GM21737 (cell line): Measurements from ENCODE around the gene SELENOO.

Experiments
- ATAC-seq: cut with Tn5 transposase; IDR thresholded peaks from one replicate; pipeline ENCODE4 v1.9.1; 2021; ENCODE audit warnings: mild to moderate bottlenecking, moderate library complexity; ENCODE audit not compliant: unreplicated experiment

The SELENOO gene

DNA sequence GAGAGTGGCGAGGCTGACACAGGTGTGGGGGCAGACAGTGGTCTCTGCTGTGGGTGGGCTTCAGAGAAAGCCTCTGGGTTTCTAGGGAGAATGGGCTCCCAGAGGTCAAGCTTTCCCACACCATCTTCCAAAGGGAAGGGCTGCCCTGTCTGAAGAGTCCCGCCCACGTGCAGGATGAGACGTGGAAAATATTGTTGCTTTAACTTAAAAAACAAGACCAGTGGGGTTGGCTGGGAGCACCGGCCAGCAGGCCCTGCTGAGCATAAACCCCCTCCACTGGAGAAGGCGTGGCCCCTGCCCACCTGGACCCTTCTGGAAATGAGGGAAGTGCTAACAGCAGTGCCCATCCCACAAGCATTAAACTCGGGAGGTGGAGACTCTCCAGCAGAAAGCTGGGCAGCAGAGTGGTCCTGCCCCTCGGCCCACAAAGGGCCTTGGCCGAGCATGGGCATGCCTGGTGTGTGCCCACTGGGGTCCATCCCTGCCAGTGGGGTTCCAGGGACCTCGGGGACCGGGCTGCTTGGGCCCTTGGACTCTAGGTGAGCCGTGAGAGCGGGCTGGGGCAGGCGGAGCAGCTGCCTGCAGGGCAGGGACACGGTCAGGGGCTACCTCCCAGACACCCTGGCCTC is 15.4 kb downstream of the SELENOO start:
- no peak for ATAC-seq

DNA sequence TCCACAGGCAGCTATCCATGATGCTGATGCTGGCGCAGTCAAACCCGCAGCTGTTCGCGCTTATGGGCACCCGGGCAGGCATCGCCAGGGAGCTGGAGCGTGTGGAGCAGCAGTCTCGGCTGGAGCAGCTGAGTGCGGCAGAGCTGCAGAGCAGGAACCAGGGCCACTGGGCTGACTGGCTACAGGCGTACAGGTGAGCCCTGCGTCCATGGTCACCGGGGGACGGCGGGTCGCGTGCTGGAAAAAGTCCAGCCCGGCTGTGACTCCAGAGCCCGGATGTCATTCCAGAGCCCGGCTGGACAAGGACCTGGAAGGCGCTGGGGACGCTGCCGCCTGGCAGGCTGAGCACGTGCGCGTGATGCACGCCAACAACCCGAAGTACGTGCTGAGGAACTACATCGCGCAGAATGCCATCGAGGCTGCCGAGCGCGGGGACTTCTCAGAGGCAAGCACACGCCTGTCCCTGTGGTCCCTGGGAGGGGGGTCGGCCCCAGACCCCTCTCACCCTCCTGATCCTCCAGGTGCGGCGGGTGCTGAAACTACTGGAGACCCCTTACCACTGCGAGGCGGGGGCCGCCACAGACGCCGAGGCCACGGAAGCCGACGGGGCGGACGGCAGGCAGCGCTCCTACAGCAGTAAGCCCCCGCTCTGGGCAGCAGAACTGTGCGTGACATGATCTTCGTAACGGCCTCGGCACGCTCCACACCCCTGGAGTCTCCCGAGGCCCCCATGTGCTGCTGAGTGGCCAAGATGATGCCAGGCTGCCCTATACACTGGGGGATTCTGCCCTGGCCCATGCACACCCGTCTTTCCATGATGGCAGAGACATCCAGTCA is 16.1 kb downstream of the SELENOO start:
- no peak for ATAC-seq

DNA sequence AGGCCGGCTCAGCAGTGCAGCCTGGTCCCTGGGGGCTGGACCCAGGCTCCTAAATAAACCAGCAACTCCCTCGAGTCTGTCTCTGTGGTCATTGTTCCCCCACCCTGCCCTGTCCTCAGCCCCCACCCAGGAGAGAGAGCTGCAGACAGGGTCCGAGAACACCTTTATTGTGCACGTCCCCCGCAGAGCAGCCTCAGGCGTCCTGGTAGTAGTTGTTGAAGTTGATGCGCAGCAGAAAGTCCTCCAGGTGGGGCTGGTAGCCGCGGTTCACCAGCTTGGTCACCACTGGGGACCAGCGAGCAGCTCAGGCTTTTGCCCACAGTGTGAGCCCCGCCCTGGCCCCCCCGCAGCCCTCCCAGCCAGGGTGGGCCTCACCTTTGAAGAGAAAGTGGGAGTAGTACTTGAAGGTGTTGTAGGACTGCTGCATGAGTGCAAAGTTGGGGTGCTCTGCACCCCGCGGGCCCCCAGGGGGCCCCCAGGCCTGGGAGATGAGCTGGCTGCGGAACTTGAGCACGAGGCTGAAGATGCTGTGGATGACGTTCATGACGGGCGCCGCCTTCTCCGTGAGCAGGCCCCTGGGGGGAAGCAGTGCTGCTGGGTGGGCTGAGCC is 16.8 kb downstream of the SELENOO start:
- ATAC-seq: no peak

DNA sequence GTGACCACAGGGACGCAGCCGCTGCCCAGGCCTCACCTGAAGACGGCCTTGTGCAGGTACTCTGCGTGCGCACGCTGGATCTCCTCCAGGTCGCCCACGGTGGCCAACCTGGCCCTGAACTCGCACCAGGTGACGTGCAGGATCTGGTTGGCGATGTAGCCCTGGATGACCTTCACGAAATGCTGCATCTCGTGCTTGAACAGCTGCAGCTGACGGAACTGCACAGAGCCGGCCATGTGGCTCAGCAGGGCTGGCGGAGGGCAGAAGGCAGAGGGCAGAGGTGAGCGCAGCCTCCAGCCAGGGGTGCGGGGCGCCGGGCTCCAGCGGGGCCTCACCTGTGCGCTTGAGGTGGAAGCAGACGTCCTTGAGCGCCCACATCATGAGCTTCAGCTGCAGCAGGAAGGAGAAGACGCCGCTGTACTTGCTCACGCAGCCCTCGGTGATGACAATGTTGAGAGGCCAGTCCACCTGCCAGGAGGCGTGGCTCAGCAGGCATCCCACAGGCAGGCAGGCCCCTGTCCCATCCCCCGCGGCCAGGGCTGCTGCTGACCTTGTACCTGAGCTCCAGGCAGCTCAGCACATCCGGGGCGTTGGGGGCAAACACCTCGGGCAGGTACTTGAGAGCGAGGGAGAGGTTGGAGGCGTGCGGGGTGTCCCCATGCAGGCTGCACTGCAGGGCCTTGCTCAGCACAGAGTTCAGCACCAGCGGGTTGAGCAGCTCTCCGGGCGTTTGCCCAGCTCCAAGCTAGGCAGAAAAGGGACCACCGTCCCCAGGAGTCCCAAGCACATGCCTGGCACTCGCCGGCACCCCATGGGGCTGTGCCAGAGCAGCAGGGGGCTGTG is 17.6 kb downstream of the SELENOO start:
- ATAC-seq: no peak

DNA sequence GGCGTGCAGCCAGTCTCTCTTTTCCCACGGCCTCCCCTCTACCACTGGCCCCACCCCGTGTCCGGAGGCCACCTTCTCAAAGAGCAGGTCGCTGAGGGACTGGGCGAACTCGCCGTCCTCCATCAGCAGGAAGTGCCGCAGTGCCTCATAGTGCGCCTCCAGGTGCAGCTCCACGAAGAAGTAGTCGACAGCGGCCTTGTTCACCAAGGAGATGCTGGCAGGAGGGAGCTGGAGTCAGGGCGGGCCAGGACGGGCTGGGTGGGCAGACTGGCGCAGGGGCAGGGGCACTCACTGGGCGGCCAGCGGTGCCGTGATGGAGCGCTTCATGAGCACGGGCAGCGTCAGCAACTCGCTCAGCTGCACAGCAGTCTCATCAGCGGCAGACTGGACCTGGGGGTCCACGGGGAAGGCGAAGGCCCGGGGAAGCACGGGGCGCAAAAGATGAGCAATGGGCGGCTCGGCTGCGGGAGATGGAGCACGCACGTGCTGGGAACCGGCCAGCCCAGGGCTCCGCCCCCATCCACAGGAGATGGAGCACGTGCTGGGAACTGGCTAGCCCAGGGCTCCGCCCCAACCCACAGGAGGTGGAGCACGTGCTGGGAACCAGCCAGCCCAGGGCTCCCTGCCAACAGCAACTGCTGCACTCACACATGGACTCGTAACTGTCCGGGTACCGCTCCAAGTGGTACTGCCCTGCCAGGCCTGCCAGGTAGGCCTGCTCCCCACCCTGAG is 18.4 kb downstream of the SELENOO start:
- no peak for ATAC-seq

DNA sequence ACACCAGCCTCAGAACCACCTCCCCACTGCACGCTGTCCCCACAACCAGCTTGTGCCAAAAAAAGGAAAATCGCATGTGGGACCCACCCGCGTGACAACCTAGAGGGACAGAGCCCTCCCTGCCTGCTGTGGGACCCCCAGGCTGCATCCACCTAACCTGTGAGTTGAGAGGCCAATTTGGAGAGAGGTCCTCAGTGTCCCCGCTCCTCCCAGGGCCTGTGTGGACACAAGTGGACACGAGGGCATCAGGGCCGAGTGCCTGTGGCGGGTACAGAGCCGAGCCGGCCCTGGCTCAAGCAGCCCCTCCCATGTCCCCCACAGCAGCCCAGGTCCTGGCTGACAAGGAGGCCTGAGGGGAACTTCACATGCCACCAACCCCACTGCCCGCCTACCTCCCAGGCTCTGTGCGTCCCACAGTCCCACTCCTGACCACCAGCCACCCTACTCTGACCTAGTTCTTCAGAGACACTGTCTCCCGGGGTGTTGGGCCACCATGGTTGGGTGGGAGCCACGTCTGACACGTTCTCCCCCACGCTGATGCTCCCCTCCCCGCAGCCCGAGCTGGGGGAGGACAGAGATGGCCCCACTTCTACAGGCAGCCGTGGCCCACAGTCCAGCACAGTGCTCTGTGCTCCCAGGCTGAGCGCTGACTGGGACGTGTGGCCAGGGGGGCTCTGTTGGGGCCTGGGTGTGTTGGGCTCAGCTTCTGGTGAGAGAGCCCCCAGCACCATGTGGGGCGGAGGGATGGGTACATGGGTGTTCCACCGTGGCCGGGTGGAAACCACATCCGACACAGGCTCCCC is 19.2 kb downstream of the SELENOO start:
- no peak for ATAC-seq

DNA sequence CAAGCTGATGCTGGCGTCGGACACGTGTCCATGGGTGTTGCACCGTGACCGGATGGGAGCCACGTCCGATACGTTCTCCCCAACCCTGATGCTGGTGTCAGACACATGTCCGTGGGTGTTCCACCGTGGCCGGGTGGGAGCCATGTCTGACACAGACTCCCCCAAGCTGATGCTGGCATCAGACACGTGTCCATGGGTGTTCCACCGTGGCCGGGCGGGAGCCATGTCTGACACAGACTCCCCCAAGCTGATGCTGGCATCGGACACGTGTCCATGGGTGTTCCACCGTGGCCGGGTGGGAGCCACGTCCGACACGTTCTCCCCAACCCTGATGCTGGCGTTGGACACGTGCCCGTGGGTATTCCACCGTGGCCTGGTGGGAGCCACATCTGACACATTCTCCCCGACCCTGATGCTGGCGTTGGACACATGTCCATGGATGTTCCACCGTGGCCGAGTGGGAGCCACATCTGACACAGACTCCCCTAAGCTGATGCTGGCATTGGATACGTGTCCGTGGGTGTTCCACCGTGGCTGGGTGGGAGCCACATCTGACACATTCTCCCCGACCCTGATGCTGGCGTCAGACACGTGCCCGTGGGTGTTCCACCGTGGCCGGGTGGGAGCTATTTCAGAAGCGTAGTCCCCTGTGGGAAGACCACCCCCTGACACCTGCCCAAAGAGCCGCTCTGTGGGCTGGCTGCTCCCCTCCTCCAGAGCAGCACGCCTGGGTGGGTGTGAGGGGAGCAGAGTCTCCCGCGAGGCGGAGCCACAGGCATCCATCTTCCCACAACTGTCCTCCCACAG is 20.0 kb downstream of the SELENOO start:
- no peak for ATAC-seq

DNA sequence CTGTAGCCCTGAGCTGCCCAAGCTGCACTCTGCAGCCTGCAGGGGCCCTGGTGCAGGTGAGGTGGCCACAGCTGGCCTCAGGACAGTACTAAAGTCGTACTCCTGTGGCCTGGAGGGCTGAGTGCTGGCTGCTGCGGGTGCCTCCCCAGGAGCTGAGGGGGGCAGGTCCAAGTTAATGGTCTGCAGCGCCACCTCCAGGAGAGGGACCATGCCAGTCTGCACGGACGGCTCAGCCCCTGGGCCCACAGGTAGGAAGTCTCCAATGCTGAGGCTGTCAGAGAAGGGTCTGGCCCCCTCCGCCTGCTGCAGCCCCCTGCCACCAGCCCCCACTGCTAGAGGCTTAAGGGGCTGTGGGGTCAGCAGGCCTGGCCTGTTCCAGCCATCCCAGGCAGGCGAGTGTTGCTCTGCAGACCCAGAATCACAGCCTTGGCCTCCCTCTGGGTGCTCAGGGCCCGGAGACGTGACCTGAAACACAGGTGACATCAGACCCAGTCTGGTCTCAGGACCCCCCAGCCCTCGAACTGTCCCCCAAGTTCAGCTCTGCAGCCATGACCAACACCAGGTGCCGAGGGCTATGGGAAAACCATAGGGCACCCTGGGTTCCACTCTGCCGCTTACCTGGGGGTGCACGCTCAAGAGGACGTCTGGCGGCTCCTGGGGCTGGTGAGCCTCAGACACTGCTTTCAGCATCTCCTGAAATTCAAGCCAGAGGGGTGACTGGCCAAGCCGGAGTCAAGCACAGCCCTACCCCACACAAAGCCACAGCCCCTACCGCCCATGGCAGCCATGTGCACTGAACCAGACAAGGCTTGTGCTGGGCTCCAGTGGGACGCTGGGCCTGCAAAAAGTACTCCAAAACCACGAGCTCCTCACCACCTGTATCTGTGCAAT is 20.8 kb downstream of the SELENOO start:
- ATAC-seq: no peak

DNA sequence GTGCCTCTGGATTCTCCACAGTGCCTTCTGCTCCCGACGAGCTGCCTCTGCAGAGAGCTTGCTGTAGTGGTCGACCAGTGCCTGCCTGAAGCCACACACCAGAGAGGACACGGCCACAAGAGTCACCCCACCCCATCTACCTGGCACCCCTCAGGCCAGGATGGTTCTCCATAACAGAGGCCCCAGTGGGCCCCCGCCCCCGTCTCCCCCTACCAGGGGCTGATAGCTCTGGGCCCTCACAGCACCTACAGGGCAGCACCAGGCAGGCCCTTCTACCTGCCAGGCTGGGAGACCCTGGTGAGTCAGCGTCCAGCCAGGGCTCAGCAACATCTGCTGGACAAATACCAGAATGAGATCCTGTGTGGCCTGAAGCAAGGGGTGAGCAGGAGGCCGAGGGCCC is 21.7 kb downstream of the SELENOO start:
- ATAC-seq: no peak

DNA sequence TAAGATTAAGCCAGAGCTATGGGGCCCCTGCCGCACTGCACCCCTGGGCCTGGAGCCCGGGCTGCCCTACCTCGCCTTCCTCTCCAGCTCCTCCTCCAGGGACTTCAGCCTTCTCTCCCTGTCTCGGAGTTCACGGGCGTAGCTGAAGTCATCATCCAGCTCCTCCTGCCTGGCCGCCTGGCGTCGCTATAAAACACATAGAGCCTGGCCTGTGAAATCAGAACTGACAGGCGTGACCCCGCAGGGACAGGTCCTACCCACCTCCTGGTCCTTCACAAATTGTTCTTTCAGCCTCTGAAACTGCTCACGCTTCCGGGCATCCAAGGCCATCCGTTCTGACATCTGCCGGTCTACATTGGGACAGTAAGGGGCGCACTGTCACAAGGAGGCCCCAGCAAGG is 23.3 kb downstream of the SELENOO start:
- ATAC-seq: no peak

DNA sequence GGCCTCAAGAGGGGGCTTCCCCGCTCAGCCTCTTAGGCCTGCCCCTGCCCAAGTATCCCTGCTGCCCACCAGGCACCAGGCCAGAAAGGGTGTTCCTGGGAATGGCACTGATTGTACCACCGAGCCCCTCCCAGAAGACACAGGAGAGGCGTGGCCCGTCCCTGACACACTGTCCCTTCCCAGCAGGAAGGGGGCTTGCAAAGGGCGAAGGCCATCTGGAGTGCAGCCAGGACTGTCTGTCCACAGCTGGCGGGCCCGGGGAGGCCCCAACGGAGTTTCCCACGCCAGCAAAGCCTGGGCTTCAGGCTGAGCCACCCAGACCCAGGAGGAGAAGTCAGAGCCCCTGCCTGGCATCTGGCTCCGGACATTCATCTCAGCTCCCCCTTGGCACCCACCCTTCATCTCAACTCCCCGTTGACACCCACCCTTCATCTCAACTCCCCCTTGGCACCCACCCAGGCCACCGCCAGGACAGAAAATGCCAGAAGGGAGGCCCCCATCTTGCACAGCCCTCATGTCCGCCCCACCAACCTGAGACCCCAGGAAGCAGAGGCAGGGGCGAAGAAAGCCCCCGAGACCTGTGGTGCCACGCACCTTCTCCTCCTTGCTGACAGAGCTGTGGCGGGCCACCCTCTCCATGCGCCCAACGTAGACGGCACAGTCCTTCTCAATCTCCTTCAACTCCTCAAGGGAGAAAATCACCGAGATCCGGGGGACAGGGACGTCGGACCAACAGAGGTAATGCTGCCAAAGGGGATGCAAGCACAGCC is 24.6 kb downstream of the SELENOO start:
- no peak for ATAC-seq

DNA sequence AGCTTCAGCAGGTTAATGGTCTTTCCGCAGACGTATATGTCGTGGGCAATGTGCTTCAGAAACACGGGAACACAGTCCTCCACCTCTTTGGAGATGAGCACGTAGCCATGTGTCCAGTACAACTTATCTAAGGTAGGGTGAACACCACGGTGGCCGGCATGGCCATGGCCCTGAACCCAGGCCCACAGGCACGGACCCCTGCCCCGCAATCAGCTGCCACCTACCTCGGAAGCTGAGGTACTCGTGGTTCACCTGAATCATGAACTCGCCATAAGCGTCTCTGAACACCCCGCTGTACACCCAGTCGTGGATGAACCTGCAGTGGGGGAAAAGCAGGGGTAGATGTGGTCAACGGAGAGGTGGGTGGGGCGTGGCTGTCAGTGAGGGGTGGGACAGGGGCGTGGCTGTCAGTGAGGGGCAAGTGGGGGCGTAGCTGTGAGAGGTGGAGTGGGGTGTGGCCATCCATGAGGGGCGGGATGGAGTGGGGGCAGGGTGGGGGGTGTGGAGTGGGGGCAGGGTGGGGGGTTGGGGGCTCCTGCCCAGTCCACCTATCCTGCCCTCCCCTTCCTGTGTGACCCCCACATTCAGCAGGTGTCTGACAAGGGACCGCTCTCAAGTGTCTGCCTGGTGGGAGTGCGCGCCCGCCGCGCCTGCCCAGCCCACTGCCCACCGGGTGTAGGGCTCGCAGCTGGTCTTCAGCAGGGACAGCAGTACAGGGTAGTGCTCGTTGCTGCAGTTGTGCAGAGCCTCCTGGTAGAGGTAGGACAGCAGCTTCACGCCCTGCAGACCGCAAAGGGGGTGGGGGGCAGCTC is 25.5 kb downstream of the SELENOO start:
- ATAC-seq: no peak

DNA sequence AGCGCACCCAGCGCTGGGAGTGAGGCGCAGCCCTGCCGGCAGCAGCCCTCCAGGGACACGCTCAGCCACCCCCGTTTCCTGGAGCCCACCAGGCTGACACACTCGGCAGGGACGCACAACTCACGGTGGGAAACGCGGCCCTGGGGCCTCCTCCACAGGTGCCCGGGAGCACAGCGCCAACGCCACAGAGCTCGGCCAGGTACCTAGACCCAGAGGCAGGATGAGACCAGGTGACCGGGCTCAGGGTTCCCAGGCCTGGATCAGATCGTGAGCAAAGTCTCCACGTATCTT is 26.0 kb downstream of the SELENOO start:
- no peak for ATAC-seq

DNA sequence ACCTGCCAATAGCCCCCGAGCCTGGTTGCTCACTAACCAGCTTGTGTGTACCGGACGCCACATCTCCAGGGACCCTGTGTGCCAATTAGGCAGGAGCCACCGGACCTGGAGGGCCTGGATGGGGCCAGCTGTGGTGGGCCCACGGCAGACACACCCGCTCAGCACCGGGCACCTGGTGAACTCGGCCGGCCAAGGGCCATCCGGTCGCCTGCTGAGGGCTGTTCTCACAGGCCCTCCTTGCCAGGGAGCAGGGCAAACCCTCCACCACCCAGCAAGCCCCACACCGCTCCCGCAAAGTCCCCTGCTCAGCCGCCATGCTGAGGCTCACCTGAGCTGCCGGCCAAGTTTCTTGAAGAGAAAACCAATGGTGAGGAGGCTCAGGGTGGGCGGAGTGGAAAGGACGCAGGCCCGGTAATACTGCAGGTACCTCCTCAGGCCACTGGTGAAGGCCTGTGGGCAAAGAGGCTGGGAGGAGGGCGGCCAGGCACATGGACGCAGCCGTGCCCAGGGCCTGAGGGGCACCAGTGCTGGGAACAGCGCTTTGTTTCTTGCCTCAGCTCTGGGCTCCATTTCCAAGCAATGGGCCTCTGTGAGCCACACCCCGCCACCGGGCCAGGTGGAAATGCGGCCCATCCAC is 26.9 kb downstream of the SELENOO start:
- no peak for ATAC-seq

DNA sequence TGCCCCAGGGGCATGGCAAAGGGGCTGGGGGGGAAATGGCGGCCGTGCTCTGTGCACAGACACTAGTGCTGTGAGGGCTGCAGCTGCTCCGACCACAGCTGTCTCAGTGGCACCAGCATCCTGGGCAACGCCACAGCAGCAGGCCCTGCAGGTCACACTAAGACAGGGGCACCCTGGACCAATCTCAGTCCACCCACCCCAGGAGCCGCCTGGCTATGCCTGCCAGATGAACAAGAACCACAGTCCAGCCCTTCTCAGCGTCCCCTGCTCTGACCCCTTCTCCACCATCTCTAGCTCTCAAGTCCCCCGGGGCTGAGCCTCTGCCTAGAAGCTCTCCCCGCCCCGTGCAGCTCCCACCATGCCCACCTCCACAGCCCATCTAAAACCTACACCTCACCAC is 27.6 kb downstream of the SELENOO start:
- no peak for ATAC-seq

DNA sequence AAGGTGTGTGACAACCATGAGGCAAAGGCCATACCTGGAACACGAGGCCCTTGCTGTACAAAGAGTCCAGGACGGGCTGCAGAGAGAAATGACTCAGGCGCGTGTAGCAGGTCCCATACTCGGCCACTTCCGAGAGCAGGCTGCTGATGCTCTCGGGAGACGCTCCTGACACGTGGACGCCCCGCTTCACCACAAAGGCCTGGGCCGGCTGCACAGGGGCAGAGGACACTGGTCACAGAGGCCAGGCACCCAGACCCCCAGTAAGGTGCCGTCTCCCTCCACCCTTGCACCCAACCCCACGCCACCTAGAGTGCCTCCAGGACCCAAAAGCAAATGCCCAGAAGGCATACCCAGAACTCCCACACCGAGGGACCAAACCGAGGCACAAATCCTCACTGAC is 28.6 kb downstream of the SELENOO start:
- no peak for ATAC-seq
